IMR-90 (cell line): Measurements from ENCODE around the gene RMDN2.

Experiments
- BHLHE40 ChIP-seq: fragments of 150-350 bp; IDR thresholded peaks from 2 replicates; pipeline ENCODE4 v1.6.1; 2016; ENCODE audit warnings: mild to moderate bottlenecking, low read depth, low read length
- CEBPB ChIP-seq: IDR thresholded peaks from 2 replicates; pipeline ENCODE4 v1.6.1; 2012; ENCODE audit warnings: low read depth, low read length, improper control_type of control experiment
- CHD1 ChIP-seq: IDR thresholded peaks from 2 replicates; pipeline ENCODE4 v1.6.1; 2012; ENCODE audit warnings: low read depth, low read length, improper control_type of control experiment
- FOS ChIP-seq: fragments of 150-350 bp; IDR thresholded peaks from 2 replicates; pipeline ENCODE4 v1.6.1; 2016; ENCODE audit warnings: low read depth, low read length
- MAFK ChIP-seq: IDR thresholded peaks from 2 replicates; pipeline ENCODE4 v1.6.1; 2012; ENCODE audit warnings: low read depth, low read length, improper control_type of control experiment
- MAZ ChIP-seq: IDR thresholded peaks from 2 replicates; pipeline ENCODE4 v1.6.1; 2012; ENCODE audit warnings: low read depth, mild to moderate bottlenecking, low read length, improper control_type of control experiment, moderate library complexity, borderline replicate concordance
- MXI1 ChIP-seq: IDR thresholded peaks from 2 replicates; pipeline ENCODE4 v1.6.1; 2012; ENCODE audit warnings: low read depth, mild to moderate bottlenecking, low read length, moderate library complexity, borderline replicate concordance
- POLR2A ChIP-seq: IDR thresholded peaks from 2 replicates; pipeline ENCODE4 v1.6.1; 2012; ENCODE audit warnings: mild to moderate bottlenecking, low read depth, low read length
- RCOR1 ChIP-seq: IDR thresholded peaks from 2 replicates; pipeline ENCODE4 v1.6.1; 2012; ENCODE audit warnings: mild to moderate bottlenecking, low read length, improper control_type of control experiment; ENCODE audit not compliant: insufficient replicate concordance
- RFX5 ChIP-seq: IDR thresholded peaks from 2 replicates; pipeline ENCODE4 v1.8.0; 2012; ENCODE audit warnings: low read depth, mild to moderate bottlenecking, low read length, moderate library complexity
- TF ChIP-seq, protein P1 (sequence below): conservative IDR thresholded peaks from 2 replicates; pipeline ENCODE4 v1.5.1; 2012; ENCODE audit warnings: mild to moderate bottlenecking, low read depth, low read length, improper control_type of control experiment
- TF ChIP-seq, protein P2 (sequence below): fragments of 150-350 bp; IDR thresholded peaks from 2 replicates; pipeline ENCODE4 v1.6.1; 2017; ENCODE audit warnings: mild to moderate bottlenecking, antibody characterized with exemption, low read length, low read depth
- TF ChIP-seq, protein P3 (sequence below): fragments of 150-350 bp; IDR thresholded peaks from 2 replicates; pipeline ENCODE4 v1.6.1; 2016; ENCODE audit warnings: low read depth, mild to moderate bottlenecking, low read length, moderate library complexity, borderline replicate concordance

DNA sequence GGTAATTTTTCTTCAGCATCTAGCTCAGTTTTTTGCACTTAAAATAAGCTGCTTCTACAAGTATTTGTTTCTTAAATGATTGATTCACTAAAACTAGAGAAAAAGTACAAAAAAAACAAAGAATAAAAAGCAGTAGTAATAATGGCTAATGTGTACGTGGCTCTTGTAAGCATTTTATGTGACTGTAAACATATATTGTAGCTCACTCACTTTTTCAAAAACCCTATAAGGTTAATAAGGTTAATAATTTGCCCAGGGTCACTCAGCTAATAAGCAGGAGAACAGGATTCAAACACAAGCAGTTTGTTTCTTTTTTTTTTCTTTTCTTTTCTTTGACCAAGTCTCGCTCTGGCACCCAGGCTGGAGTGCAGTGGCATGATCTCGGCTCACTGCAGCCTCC lies 67.5 kb downstream of the RMDN2 start:
- TF ChIP-seq POLR2A: no peak
- TF ChIP-seq, protein P1, sequence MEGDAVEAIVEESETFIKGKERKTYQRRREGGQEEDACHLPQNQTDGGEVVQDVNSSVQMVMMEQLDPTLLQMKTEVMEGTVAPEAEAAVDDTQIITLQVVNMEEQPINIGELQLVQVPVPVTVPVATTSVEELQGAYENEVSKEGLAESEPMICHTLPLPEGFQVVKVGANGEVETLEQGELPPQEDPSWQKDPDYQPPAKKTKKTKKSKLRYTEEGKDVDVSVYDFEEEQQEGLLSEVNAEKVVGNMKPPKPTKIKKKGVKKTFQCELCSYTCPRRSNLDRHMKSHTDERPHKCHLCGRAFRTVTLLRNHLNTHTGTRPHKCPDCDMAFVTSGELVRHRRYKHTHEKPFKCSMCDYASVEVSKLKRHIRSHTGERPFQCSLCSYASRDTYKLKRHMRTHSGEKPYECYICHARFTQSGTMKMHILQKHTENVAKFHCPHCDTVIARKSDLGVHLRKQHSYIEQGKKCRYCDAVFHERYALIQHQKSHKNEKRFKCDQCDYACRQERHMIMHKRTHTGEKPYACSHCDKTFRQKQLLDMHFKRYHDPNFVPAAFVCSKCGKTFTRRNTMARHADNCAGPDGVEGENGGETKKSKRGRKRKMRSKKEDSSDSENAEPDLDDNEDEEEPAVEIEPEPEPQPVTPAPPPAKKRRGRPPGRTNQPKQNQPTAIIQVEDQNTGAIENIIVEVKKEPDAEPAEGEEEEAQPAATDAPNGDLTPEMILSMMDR: no peak
- TF ChIP-seq CHD1: no peak
- TF ChIP-seq MXI1: no peak
- TF ChIP-seq MAFK: no peak
- TF ChIP-seq FOS: no peak
- TF ChIP-seq RFX5: no peak
- no peak for TF ChIP-seq RCOR1
- no peak for TF ChIP-seq MAZ
- TF ChIP-seq, protein P2, sequence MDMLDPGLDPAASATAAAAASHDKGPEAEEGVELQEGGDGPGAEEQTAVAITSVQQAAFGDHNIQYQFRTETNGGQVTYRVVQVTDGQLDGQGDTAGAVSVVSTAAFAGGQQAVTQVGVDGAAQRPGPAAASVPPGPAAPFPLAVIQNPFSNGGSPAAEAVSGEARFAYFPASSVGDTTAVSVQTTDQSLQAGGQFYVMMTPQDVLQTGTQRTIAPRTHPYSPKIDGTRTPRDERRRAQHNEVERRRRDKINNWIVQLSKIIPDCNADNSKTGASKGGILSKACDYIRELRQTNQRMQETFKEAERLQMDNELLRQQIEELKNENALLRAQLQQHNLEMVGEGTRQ: no peak
- TF ChIP-seq CEBPB: no peak
- TF ChIP-seq BHLHE40: no peak
- TF ChIP-seq, protein P3, sequence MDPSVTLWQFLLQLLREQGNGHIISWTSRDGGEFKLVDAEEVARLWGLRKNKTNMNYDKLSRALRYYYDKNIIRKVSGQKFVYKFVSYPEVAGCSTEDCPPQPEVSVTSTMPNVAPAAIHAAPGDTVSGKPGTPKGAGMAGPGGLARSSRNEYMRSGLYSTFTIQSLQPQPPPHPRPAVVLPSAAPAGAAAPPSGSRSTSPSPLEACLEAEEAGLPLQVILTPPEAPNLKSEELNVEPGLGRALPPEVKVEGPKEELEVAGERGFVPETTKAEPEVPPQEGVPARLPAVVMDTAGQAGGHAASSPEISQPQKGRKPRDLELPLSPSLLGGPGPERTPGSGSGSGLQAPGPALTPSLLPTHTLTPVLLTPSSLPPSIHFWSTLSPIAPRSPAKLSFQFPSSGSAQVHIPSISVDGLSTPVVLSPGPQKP: no peak
